Thyroid gland (tissue), 4 donors: ENCODE measurements around the gene ARHGEF16. TPM values are rescaled to one million over a fixed set of nuclear protein-coding genes. Genes with fewer than 3 reads are reported as not detected.

Source experiments
- DNase-seq, 2 donors: peaks; one replicate each; pipeline ENCODE4 v3.0.0-alpha.2; 2019
- H3K27ac ChIP-seq, 3 donors: fragments of 200-600 bp; sonication (generic); 1 replicate in 2 of 3; 2 replicates in 1 of 3; pipeline ENCODE4 v1.5.1; 2016 to 2019; ENCODE audit warnings: mild to moderate bottlenecking in 1 of 3, moderate library complexity in 1 of 3
- H3K27me3 ChIP-seq: fragments of 200-600 bp; sonication (generic); one replicate; pipeline ENCODE4 v1.5.1; 2019
- H3K36me3 ChIP-seq, 2 donors: fragments of 200-600 bp; sonication (generic); one replicate each; pipeline ENCODE4 v1.5.1; 2016 to 2019
- H3K4me1 ChIP-seq, 2 donors: fragments of 200-600 bp; sonication (generic); one replicate each; pipeline ENCODE4 v1.5.1; 2017 to 2019
- H3K4me3 ChIP-seq, 3 donors: fragments of 200-600 bp; sonication (generic); replicated peaks in 1 of 3; 1 replicate in 2 of 3; 2 replicates in 1 of 3; pipeline ENCODE4 v1.5.1; 2016; ENCODE audit warnings: mild to moderate bottlenecking in 1 of 3
- H3K9me3 ChIP-seq: fragments of 200-600 bp; sonication (generic); one replicate; pipeline ENCODE4 v1.5.1; 2017
- CTCF ChIP-seq, 6 experiments: fragments of 200-600 bp in 3 of 6; fragments of 450-650 bp in 3 of 6; sonication (generic) in 3 of 6; IDR thresholded peaks; one replicate each; pipeline ENCODE4 v1.5.1; 2016 to 2019; ENCODE audit warnings: antibody characterized with exemption in 6 of 6, mild to moderate bottlenecking in 2 of 6, inconsistent platforms in 1 of 6, moderate library complexity in 1 of 6
- POLR2A ChIP-seq, 2 donors: fragments of 450-650 bp; IDR thresholded peaks; one replicate each; pipeline ENCODE4 v1.6.1; 2017; ENCODE audit warnings: antibody characterized with exemption in 2 of 2, mild to moderate bottlenecking in 2 of 2, moderate library complexity in 1 of 2
- WGBS, 2 donors: methylation state at CpG; one replicate each; pipeline ENCODE4 v1.1.5; 2017; 5-methylcytosine and 5-hydroxymethylcytosine counted together
- intact Hi-C: fragments of 100-400 bp; cut with DNase I; formaldehyde crosslinking; loops from one replicate; pipeline ENCODE4 v1.15.1; 2023
- total RNA-seq, 4 donors: library from RNA; depleted of rRNA; stranded (reverse); fragments of >200 nt; gene quantifications; one replicate each; pipeline ENCODE4 v1.2.3, GENCODE V29; 2016

Gene ARHGEF16
- total RNA-seq, 4 donors from 2014 or later = 16.0 to 23.7 (median 21.2) TPM

GRCh38 chr1:3524556-3525203, 70.2 kb downstream of the ARHGEF16 start:
- Histone ChIP-seq H3K9me3 (no peaks in the 10 kb centered on the region), H3K27me3 (no peaks in the 10 kb centered on the region), H3K27ac (no peak overlapping the region), H3K4me3 (no peak overlapping the region), H3K4me1 (peaks cover under 1 to 2% of the 10 kb centered on the region in 2 donors), H3K36me3 (no peaks in the 10 kb centered on the region)
- DNase-seq = no peak
- 88 to 91% methylated on average over 17 to 20 of the region's 20 CpGs for WGBS, 2 donors
- no peak for TF ChIP-seq CTCF (IDR thresholded peaks at IDR 0.05)
- TF ChIP-seq POLR2A (IDR thresholded peaks at IDR 0.05) = no peak
- intact Hi-C loops = no loop called here

GRCh38 chr1:3525551-3526482, 71.4 kb downstream of the ARHGEF16 start:
- H3K27ac ChIP-seq = no peak overlapping the region
- H3K27me3 ChIP-seq = no peaks in the 10 kb centered on the region
- no peak for TF ChIP-seq POLR2A (IDR thresholded peaks at IDR 0.05)
- TF ChIP-seq CTCF (IDR thresholded peaks at IDR 0.05) = no peak
- 75 to 79% methylated on average over 11 to 21 of the region's 24 CpGs for WGBS, 2 donors
- intact Hi-C loops = no loop called here
- H3K36me3 ChIP-seq = no peaks in the 10 kb centered on the region
- peaks cover 11 to 12% of the 10 kb centered on the region in 2 donors for H3K4me1 ChIP-seq
- H3K9me3 ChIP-seq = no peaks in the 10 kb centered on the region
- no peak overlapping the region for H3K4me3 ChIP-seq
- DNase-seq = no peak

- Histone ChIP-seq H3K4me3 (no peak overlapping the region), H3K27ac (no peak overlapping the region), H3K36me3 (no peaks in the 10 kb centered on the region), H3K27me3 (no peaks in the 10 kb centered on the region), H3K9me3 (no peaks in the 10 kb centered on the region), H3K4me1 (peaks cover 11 to 16% of the 10 kb centered on the region in 2 donors)
- intact Hi-C loops = no loop called here
- no peak for DNase-seq
- 88 to 95% methylated on average over 7 to 12 of the region's 12 CpGs for WGBS, 2 donors
- TF ChIP-seq POLR2A (IDR thresholded peaks at IDR 0.05) (no peak), CTCF (IDR thresholded peaks at IDR 0.05) (no peak)
These were observed 73.3 kb downstream of the ARHGEF16 start for GRCh38 chr1:3527774-3528173.

GRCh38 chr1:3529099-3529729, 74.7 kb downstream of the ARHGEF16 start:
- no peak for DNase-seq
- H3K9me3 ChIP-seq = no peaks in the 10 kb centered on the region
- TF ChIP-seq CTCF (IDR thresholded peaks at IDR 0.05) (no peak), POLR2A (IDR thresholded peaks at IDR 0.05) (no peak)
- WGBS, 2 donors = 79 to 87% methylated on average over 6 to 14 of the region's 17 CpGs
- H3K4me1 ChIP-seq = peaks cover 11 to 16% of the 10 kb centered on the region in 2 donors
- no peaks in the 10 kb centered on the region for H3K36me3 ChIP-seq
- intact Hi-C loops = no loop called here
- no peak overlapping the region for H3K4me3 ChIP-seq
- no peak overlapping the region for H3K27ac ChIP-seq
- no peaks in the 10 kb centered on the region for H3K27me3 ChIP-seq
